GM12891 (cell line): ENCODE measurements around the gene FNBP1.
A peak's percentile ranks its signal among the peaks of the same experiment; 100 is the strongest.

Source experiments
- PAX5 ChIP-seq: IDR thresholded peaks from 2 replicates; pipeline ENCODE4 v1.6.1; 2011; ENCODE audit warnings: low read length, moderate library complexity, mild to moderate bottlenecking; ENCODE audit not compliant: insufficient read depth, severe bottlenecking
- POLR2A ChIP-seq: IDR thresholded peaks from 2 replicates; pipeline ENCODE4 v1.6.1; 2011; ENCODE audit warnings: low read depth, low read length, control low read depth
- POLR2AphosphoS5 ChIP-seq: IDR thresholded peaks from 2 replicates; pipeline ENCODE4 v1.6.1; 2011; ENCODE audit warnings: low read depth, low read length, control low read depth

- TF ChIP-seq POLR2A = 0 out of 2 replicates have a peak, but pooled peaks have one; percentile 19
- TF ChIP-seq POLR2AphosphoS5 = 0 out of 2 replicates have a peak, but pooled peaks have one; percentile 18
- no peak for TF ChIP-seq PAX5
Measured at GRCh38 chr9:129938291-129938979, 104.6 kb downstream of the FNBP1 start.
